GM19397 (cell line): ENCODE results near the gene ELF5.

ENCODE experiments used
- ATAC-seq: cut with Tn5 transposase; IDR thresholded peaks from one replicate; pipeline ENCODE4 v1.9.1; 2021; ENCODE audit warnings: mild to moderate bottlenecking, moderate library complexity; ENCODE audit not compliant: unreplicated experiment

The ELF5 gene

GRCh38 chr11:34458525-34458924 is 55.1 kb downstream of the ELF5 start:
- ATAC-seq: no peak

- ATAC-seq: no peak
Measured at GRCh38 chr11:34457607-34458006, 56.0 kb downstream of the ELF5 start.

GRCh38 chr11:34454308-34455032 is 59.1 kb downstream of the ELF5 start:
- ATAC-seq: no peak

GRCh38 chr11:34451053-34451452 is 62.5 kb downstream of the ELF5 start:
- ATAC-seq: no peak

- ATAC-seq: no peak
Measured at GRCh38 chr11:34449013-34449412, 64.6 kb downstream of the ELF5 start.

GRCh38 chr11:34448223-34448994 is 65.2 kb downstream of the ELF5 start:
- ATAC-seq: no peak

GRCh38 chr11:34447044-34447443 is 66.5 kb downstream of the ELF5 start:
- ATAC-seq: no peak

GRCh38 chr11:34446386-34446785 is 67.2 kb downstream of the ELF5 start:
- ATAC-seq: no peak

GRCh38 chr11:34445956-34446355 is 67.6 kb downstream of the ELF5 start:
- ATAC-seq: no peak

GRCh38 chr11:34444428-34444827 is 69.2 kb downstream of the ELF5 start:
- ATAC-seq: no peak

- no peak for ATAC-seq
Measured at GRCh38 chr11:34443136-34443535, 70.5 kb downstream of the ELF5 start.

GRCh38 chr11:34441814-34442213 is 71.8 kb downstream of the ELF5 start:
- ATAC-seq: no peak

- no peak for ATAC-seq
Measured at GRCh38 chr11:34439610-34440198, 73.9 kb downstream of the ELF5 start.

- peak; percentile 98 for ATAC-seq
Measured at GRCh38 chr11:34438529-34439507, 74.8 kb downstream of the ELF5 start, which contains the start of gene CAT. TSS of gene CAT (plus strand) at chr11:34438934. CDS start at chr11:34439014, 80 bp downstream.

GRCh38 chr11:34437224-34438125 is 76.1 kb downstream of the ELF5 start:
- no peak for ATAC-seq

GRCh38 chr11:34433899-34434298 is 79.7 kb downstream of the ELF5 start:
- ATAC-seq: no peak

GRCh38 chr11:34432822-34433221 is 80.8 kb downstream of the ELF5 start:
- no peak for ATAC-seq

- ATAC-seq: no peak
Measured at GRCh38 chr11:34431979-34432378, 81.6 kb downstream of the ELF5 start.
